WTC11 (cell line): ENCODE data around the gene SRGAP1. TPM values are rescaled to one million over a fixed set of nuclear protein-coding genes. Genes with fewer than 3 reads are reported as not detected.
A peak's percentile ranks its signal among the peaks of the same experiment; 100 is the strongest.

Source experiments
- ATAC-seq: fragments of 200-7000 bp; cut with Tn5 transposase; 2 replicates; pipeline ENCODE4 v1.10.0; 2021; ENCODE audit warnings: mild to moderate bottlenecking, moderate library complexity
- Bru-seq: library from RNA; stranded (reverse); fragments of 400-500 nt; gene quantifications from one replicate; lab custom pipeline; 2021; lab: Mats Ljungman, UMichigan
- CTCF ChIA-PET: fragments of 300-600 bp; sonication (Branson Sonifier 250); formaldehyde crosslinking; loops from one replicate; lab custom pipeline; 2021; ENCODE audit warnings: antibody characterized with exemption; lab: Charles Lee
- POLR2A ChIA-PET: fragments of 350-600 bp; sonication (Branson Sonifier 250); formaldehyde crosslinking; loops from one replicate; lab custom pipeline; 2021; ENCODE audit warnings: antibody characterized with exemption; lab: Charles Lee
- DNase-seq: peaks from one replicate; pipeline ENCODE4 v3.0.0; 2021; ENCODE audit warnings: low spot score
- H3K27ac Mint-ChIP-seq: 2 replicates; pipeline ENCODE4 v1.8.0; 2021; ENCODE audit warnings: mixed read lengths
- H3K27me3 Mint-ChIP-seq: 2 replicates; pipeline ENCODE4 v1.8.0; 2021; ENCODE audit warnings: low read depth, mild to moderate bottlenecking, moderate library complexity, mixed read lengths
- H3K36me3 Mint-ChIP-seq: 2 replicates; pipeline ENCODE4 v1.8.0; 2021; ENCODE audit warnings: mixed read lengths
- H3K4me1 Mint-ChIP-seq: 2 replicates; pipeline ENCODE4 v1.8.0; 2022; ENCODE audit warnings: mixed read lengths
- H3K4me3 Mint-ChIP-seq: 2 replicates; pipeline ENCODE4 v1.8.0; 2021; ENCODE audit warnings: mild to moderate bottlenecking, moderate library complexity, mixed read lengths
- H3K9me3 Mint-ChIP-seq: 2 replicates; pipeline ENCODE4 v1.8.0; 2021; ENCODE audit warnings: mixed read lengths
- ATF1 ChIP-seq: sonication (generic); formaldehyde crosslinking; IDR thresholded peaks from 2 replicates; pipeline ENCODE4 v1.8.1; 2023; ENCODE audit warnings: mild to moderate bottlenecking, moderate library complexity, missing genetic modification reagents
- HMGA2 ChIP-seq: fragments of 250-450 bp; sonication (Bioruptor Pico); IDR thresholded peaks from 2 replicates; pipeline ENCODE4 v1.4.0; 2021; ENCODE audit warnings: mild to moderate bottlenecking, moderate library complexity
- JAZF1 ChIP-seq: fragments of 250-450 bp; sonication (Bioruptor Pico); IDR thresholded peaks from 2 replicates; pipeline ENCODE4 v1.9.0; 2021; ENCODE audit warnings: moderate library complexity, mild to moderate bottlenecking, inconsistent platforms
- JUN ChIP-seq: sonication (generic); formaldehyde crosslinking; IDR thresholded peaks from 2 replicates; pipeline ENCODE4 v1.8.0; 2023; ENCODE audit warnings: mild to moderate bottlenecking, missing genetic modification reagents
- MYBL2 ChIP-seq: sonication (generic); formaldehyde crosslinking; IDR thresholded peaks from 2 replicates; pipeline ENCODE4 v1.8.1; 2023; ENCODE audit warnings: mild to moderate bottlenecking, moderate library complexity, missing genetic modification reagents
- NFYB ChIP-seq: sonication (generic); formaldehyde crosslinking; conservative IDR thresholded peaks from 2 replicates; pipeline ENCODE4 v1.8.0; 2022; ENCODE audit warnings: low read depth, missing genetic modification reagents
- TEAD1 ChIP-seq: sonication (generic); formaldehyde crosslinking; IDR thresholded peaks from 2 replicates; pipeline ENCODE4 v1.8.0; 2022; ENCODE audit warnings: mild to moderate bottlenecking, missing genetic modification reagents
- TP53 ChIP-seq: sonication (generic); formaldehyde crosslinking; IDR thresholded peaks from 2 replicates; pipeline ENCODE4 v1.8.1; 2023; ENCODE audit warnings: mild to moderate bottlenecking, missing genetic modification reagents
- USF2 ChIP-seq: sonication (generic); formaldehyde crosslinking; IDR thresholded peaks from 2 replicates; pipeline ENCODE4 v1.8.1; 2023; ENCODE audit warnings: mild to moderate bottlenecking, missing genetic modification reagents, moderate library complexity
- ZNF121 ChIP-seq: sonication (generic); formaldehyde crosslinking; IDR thresholded peaks from 2 replicates; pipeline ENCODE4 v1.8.0; 2023; ENCODE audit warnings: missing genetic modification reagents
- ZNF219 ChIP-seq: sonication (generic); formaldehyde crosslinking; IDR thresholded peaks from 2 replicates; pipeline ENCODE4 v1.8.0; 2023; ENCODE audit warnings: missing genetic modification reagents, mild to moderate bottlenecking, borderline replicate concordance
- ZNF263 ChIP-seq: sonication (generic); formaldehyde crosslinking; IDR thresholded peaks from 2 replicates; pipeline ENCODE4 v1.8.1; 2022; ENCODE audit warnings: low read depth, mild to moderate bottlenecking, moderate library complexity, missing genetic modification reagents
- ZNF396 ChIP-seq: fragments of 250-450 bp; sonication (Bioruptor Pico); IDR thresholded peaks from 2 replicates; pipeline ENCODE4 v1.8.0; 2021; ENCODE audit warnings: mild to moderate bottlenecking, moderate library complexity, borderline replicate concordance
- ZNF423 ChIP-seq: fragments of 250-450 bp; sonication (Bioruptor Pico); IDR thresholded peaks from 2 replicates; pipeline ENCODE4 v2.1.2; 2022; ENCODE audit warnings: mild to moderate bottlenecking, moderate library complexity
- long read RNA-seq, 3 experiments: library from RNA in 1 of 3; library from capped mRNA in 1 of 3; library from polyadenylated mRNA in 1 of 3; unstranded in 2 of 3; stranded (forward) in 1 of 3; transcript quantifications; one replicate each; pipeline ENCODE4 v2.0.0, GENCODE V29; 2021
- total RNA-seq: library from RNA; stranded (reverse); gene quantifications from 3 replicates; pipeline ENCODE4 v1.2.3, GENCODE V29; 2021
- TF ChIP-seq, protein P1 (sequence below): sonication (generic); formaldehyde crosslinking; IDR thresholded peaks from 2 replicates; pipeline ENCODE4 v1.8.1; 2022; ENCODE audit warnings: low read depth, mild to moderate bottlenecking, moderate library complexity, missing genetic modification reagents, borderline replicate concordance
- TF ChIP-seq, protein P2 (sequence below): sonication (generic); formaldehyde crosslinking; IDR thresholded peaks from 2 replicates; pipeline ENCODE4 v1.8.0; 2023; ENCODE audit warnings: missing genetic modification reagents
- TF ChIP-seq, protein P3 (sequence below): fragments of 250-450 bp; sonication (Bioruptor Pico); IDR thresholded peaks from 2 replicates; pipeline ENCODE4 v1.9.0; 2021; ENCODE audit warnings: mild to moderate bottlenecking, borderline replicate concordance
- TF ChIP-seq, protein P4 (sequence below): fragments of 250-450 bp; sonication (Bioruptor Pico); IDR thresholded peaks from 2 replicates; pipeline ENCODE4 v1.9.0; 2021; ENCODE audit warnings: moderate library complexity, mild to moderate bottlenecking, inconsistent platforms, borderline replicate concordance

SRGAP1 gene
- 8.1 to 10.3 TPM (median 9.9 TPM) in 3 replicates for total RNA-seq
- Bru-seq, nascent RNA = percentile 64 among the genes with signal in this experiment
- long read RNA-seq, experiment 1, full-length matches to known transcripts = 3 of 14 reads
- long read RNA-seq, experiment 1, partial matches to known transcripts = 4 of 14 reads
- long read RNA-seq, experiment 1, other reads (novel, unspliced or antisense) = 7 of 14 reads
- long read RNA-seq, experiment 2, partial matches to known transcripts = 0 of 4 reads
- long read RNA-seq, experiment 2, other reads (novel, unspliced or antisense) = 4 of 4 reads
- long read RNA-seq, experiment 3, partial matches to known transcripts = 0 of 1 reads
- long read RNA-seq, experiment 3, other reads (novel, unspliced or antisense) = 1 of 1 reads

- DNase-seq = no peak
- H3K36me3 Mint-ChIP-seq = no peaks in the 10 kb centered on the region
- TF ChIP-seq, protein P1, sequence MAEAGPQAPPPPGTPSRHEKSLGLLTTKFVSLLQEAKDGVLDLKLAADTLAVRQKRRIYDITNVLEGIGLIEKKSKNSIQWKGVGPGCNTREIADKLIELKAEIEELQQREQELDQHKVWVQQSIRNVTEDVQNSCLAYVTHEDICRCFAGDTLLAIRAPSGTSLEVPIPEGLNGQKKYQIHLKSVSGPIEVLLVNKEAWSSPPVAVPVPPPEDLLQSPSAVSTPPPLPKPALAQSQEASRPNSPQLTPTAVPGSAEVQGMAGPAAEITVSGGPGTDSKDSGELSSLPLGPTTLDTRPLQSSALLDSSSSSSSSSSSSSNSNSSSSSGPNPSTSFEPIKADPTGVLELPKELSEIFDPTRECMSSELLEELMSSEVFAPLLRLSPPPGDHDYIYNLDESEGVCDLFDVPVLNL = no peak
- peak; percentile 83 for TF ChIP-seq ZNF263 (CRISPR knock-in tag)
- TF ChIP-seq ATF1 (CRISPR knock-in tag) = 0 out of 2 replicates have a peak, but pooled peaks have one; percentile 3
- TF ChIP-seq HMGA2 (CRISPR knock-in tag) = peak; percentile 18; the same call in 1 of the 2 replicates
- no peak for TF ChIP-seq JUN (CRISPR knock-in tag)
- TF ChIP-seq, protein P2, sequence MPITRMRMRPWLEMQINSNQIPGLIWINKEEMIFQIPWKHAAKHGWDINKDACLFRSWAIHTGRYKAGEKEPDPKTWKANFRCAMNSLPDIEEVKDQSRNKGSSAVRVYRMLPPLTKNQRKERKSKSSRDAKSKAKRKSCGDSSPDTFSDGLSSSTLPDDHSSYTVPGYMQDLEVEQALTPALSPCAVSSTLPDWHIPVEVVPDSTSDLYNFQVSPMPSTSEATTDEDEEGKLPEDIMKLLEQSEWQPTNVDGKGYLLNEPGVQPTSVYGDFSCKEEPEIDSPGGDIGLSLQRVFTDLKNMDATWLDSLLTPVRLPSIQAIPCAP (CRISPR knock-in tag) = peak; percentile 7; the same call in 1 of the 2 replicates
- 0 out of 2 replicates have a peak, but pooled peaks have one; percentile 6 for TF ChIP-seq TP53
- POLR2A ChIA-PET = interaction anchor here (0.6 to 1.5 kb wide), 5 partner anchors 84 to 825 kb away, joined by 3 to 5 read pairs (median 4); partner anchors contain the start of gene KICS2
- peaks cover 4% of the 10 kb centered on the region for H3K27me3 Mint-ChIP-seq
- CTCF ChIA-PET = interaction anchor here (0.7 to 3.1 kb wide), 17 partner anchors 9 to 412 kb away, joined by 3 to 26 read pairs (median 5); partner anchors contain the start of gene KICS2
- H3K4me1 Mint-ChIP-seq = peaks cover 22% of the 10 kb centered on the region
- peak; percentile 2 for ATAC-seq
- peak within 1 kb of the TSS; percentile 34; the same call in 1 of the 2 replicates for H3K27ac Mint-ChIP-seq
- H3K4me3 Mint-ChIP-seq = peak within 1 kb of the TSS; percentile 95
- H3K9me3 Mint-ChIP-seq = no peaks in the 10 kb centered on the region
These were observed at the start of gene SRGAP1 for GRCh38 chr12:63844391-63845341. Gene SRGAP1 (plus strand): TSS chr12:63844700. CDS start chr12:63844817, 117 bp downstream.

DNA sequence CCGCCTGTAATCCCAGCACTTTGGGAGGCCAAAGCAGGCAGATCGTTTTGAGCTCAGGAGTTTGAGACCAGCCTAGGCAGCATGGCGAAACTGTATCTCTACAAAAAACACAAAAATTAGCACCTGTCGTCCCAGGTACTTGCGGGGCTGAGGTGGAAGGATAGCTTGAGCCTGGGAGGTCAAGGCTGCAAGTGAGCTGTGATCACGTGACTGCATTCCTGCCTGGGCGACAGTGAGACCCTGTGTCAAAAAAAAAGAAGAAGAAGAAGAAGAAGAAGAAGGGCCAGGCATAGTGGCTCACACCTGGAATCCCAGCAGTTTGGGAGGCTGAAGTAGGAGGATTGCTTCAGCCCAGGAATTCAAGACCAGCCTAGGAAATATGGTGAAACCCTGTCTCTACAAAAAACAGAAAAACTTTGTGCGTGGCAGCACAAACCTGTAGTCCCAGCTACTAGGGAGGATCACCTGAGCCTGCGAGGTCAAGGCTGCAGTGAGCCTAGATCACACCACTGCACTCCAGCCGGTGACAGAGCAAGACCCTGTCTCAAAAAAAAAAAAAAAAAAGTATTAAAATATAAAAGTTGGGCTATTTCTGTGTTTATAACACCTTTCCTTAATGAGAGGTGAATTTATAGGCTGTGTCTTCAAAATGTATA, 49.3 kb upstream of the SRGAP1 start:
- POLR2A ChIA-PET = interaction anchor here (0.7 kb wide), 1 partner anchor 785 kb away, joined by 3 read pairs; no protein-coding TSS in a partner anchor
- Mint-ChIP-seq H3K4me3 (no peak overlapping the region), H3K36me3 (no peaks in the 10 kb centered on the region; the same call in 1 of the 2 replicates), H3K9me3 (no peaks in the 10 kb centered on the region), H3K27me3 (no peaks in the 10 kb centered on the region), H3K27ac (no peak overlapping the region; the same call in 1 of the 2 replicates), H3K4me1 (peaks cover 7% of the 10 kb centered on the region)
- peak; percentile 87 for ATAC-seq
- CTCF ChIA-PET = no interaction called here
- peak; percentile 29 for DNase-seq
- TF ChIP-seq NFYB (CRISPR knock-in tag) = no peak
- no peak for TF ChIP-seq ZNF423 (CRISPR knock-in tag)
- TF ChIP-seq, protein P2 (CRISPR knock-in tag) = no peak
- no peak for TF ChIP-seq ZNF396
- no peak for TF ChIP-seq JAZF1 (CRISPR knock-in tag)
- TF ChIP-seq ZNF219 (CRISPR knock-in tag) = no peak
- TF ChIP-seq, protein P3, sequence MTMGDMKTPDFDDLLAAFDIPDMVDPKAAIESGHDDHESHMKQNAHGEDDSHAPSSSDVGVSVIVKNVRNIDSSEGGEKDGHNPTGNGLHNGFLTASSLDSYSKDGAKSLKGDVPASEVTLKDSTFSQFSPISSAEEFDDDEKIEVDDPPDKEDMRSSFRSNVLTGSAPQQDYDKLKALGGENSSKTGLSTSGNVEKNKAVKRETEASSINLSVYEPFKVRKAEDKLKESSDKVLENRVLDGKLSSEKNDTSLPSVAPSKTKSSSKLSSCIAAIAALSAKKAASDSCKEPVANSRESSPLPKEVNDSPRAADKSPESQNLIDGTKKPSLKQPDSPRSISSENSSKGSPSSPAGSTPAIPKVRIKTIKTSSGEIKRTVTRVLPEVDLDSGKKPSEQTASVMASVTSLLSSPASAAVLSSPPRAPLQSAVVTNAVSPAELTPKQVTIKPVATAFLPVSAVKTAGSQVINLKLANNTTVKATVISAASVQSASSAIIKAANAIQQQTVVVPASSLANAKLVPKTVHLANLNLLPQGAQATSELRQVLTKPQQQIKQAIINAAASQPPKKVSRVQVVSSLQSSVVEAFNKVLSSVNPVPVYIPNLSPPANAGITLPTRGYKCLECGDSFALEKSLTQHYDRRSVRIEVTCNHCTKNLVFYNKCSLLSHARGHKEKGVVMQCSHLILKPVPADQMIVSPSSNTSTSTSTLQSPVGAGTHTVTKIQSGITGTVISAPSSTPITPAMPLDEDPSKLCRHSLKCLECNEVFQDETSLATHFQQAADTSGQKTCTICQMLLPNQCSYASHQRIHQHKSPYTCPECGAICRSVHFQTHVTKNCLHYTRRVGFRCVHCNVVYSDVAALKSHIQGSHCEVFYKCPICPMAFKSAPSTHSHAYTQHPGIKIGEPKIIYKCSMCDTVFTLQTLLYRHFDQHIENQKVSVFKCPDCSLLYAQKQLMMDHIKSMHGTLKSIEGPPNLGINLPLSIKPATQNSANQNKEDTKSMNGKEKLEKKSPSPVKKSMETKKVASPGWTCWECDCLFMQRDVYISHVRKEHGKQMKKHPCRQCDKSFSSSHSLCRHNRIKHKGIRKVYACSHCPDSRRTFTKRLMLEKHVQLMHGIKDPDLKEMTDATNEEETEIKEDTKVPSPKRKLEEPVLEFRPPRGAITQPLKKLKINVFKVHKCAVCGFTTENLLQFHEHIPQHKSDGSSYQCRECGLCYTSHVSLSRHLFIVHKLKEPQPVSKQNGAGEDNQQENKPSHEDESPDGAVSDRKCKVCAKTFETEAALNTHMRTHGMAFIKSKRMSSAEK (CRISPR knock-in tag) = no peak
- TF ChIP-seq MYBL2 = no peak
- no peak; the same call in 1 of the 2 replicates for TF ChIP-seq TEAD1 (CRISPR knock-in tag)
- peak; percentile 87 for TF ChIP-seq USF2 (CRISPR knock-in tag)
- TF ChIP-seq ZNF121 (CRISPR knock-in tag) = no peak
- TF ChIP-seq, protein P4, sequence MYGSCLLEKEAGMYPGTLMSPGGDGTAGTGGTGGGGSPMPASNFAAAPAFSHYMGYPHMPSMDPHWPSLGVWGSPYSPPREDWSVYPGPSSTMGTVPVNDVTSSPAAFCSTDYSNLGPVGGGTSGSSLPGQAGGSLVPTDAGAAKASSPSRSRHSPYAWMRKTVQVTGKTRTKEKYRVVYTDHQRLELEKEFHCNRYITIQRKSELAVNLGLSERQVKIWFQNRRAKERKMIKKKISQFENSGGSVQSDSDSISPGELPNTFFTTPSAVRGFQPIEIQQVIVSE = no peak
